ENCODE data around the gene CTNNA1. TPM values are rescaled to one million over a fixed set of nuclear protein-coding genes. Genes with fewer than 3 reads are reported as not detected.

Gene CTNNA1
- total RNA-seq, 1 experiment from 2014 or later = 392 TPM

- H3K36me3 Mint-ChIP-seq (ENCODE audit: insufficient read depth, unreplicated experiment) = peaks cover 60% of the 10 kb centered on the region
- Histone ChIP-seq H3K4me1 (peaks cover 25% of the 10 kb centered on the region), H3K9me3 (no peaks in the 10 kb centered on the region), H3K36me3 (ENCODE audit: control insufficient read depth, insufficient read depth, low read length) (no peaks in the 10 kb centered on the region), H3K4me3 (ENCODE audit: low read depth, low read length) (no peak overlapping the region), H3K27me3 (replicated peaks; ENCODE audit: control insufficient read depth, insufficient read depth, low read length) (no peaks in the 10 kb centered on the region)
- no peaks in the 10 kb centered on the region for H3K9me3 Mint-ChIP-seq (ENCODE audit: unreplicated experiment)
- no peak for DNase-seq
- peak overlapping the region; percentile 32 for H3K27ac Mint-ChIP-seq (ENCODE audit: unreplicated experiment)
- intact Hi-C loops (cut with micrococcal nuclease; ENCODE audit: unreplicated experiment) = no loop called here
- H3K4me1 Mint-ChIP-seq (ENCODE audit: low read depth, unreplicated experiment) = peaks cover 32% of the 10 kb centered on the region
- ChIA-PET POLR2A (no interaction called here), CTCF (interaction anchor here (0.9 kb wide), 1 partner anchor 14 kb away, joined by 3 read pairs; no protein-coding TSS in a partner anchor)
- no peak for TF ChIP-seq CTCF (IDR thresholded peaks at IDR 0.05; ENCODE audit: insufficient read depth in 1 of 2, low read depth in 1 of 2, low read length in 1 of 2, severe bottlenecking in 1 of 2, unreplicated experiment in 1 of 2)
- H3K27me3 Mint-ChIP-seq (ENCODE audit: insufficient read depth, unreplicated experiment) = no peaks in the 10 kb centered on the region
- H3K4me3 Mint-ChIP-seq (ENCODE audit: unreplicated experiment) = no peak overlapping the region
- BruUV-seq (replicated peaks) = no TSS peak
Observed at GRCh38 chr5:138803935-138804334, 50.7 kb downstream of the CTNNA1 start.

- Mint-ChIP-seq H3K4me1 (ENCODE audit: low read depth, unreplicated experiment) (peaks cover 32% of the 10 kb centered on the region), H3K27me3 (ENCODE audit: insufficient read depth, unreplicated experiment) (no peaks in the 10 kb centered on the region), H3K9me3 (ENCODE audit: unreplicated experiment) (no peaks in the 10 kb centered on the region), H3K27ac (ENCODE audit: unreplicated experiment) (peak overlapping the region; percentile 27), H3K36me3 (ENCODE audit: insufficient read depth, unreplicated experiment) (peaks cover 58% of the 10 kb centered on the region), H3K4me3 (ENCODE audit: unreplicated experiment) (no peak overlapping the region)
- intact Hi-C loops (cut with micrococcal nuclease; ENCODE audit: unreplicated experiment) = no loop called here
- no peaks in the 10 kb centered on the region for H3K27me3 ChIP-seq (replicated peaks; ENCODE audit: control insufficient read depth, insufficient read depth, low read length)
- ChIA-PET CTCF (interaction anchor here (0.8 kb wide), 1 partner anchor 19 kb away, joined by 3 read pairs; no protein-coding TSS in a partner anchor), POLR2A (no interaction called here)
- H3K4me1 ChIP-seq = peaks cover 25% of the 10 kb centered on the region
- TF ChIP-seq CTCF (IDR thresholded peaks at IDR 0.05; ENCODE audit: insufficient read depth in 1 of 2, low read depth in 1 of 2, low read length in 1 of 2, severe bottlenecking in 1 of 2, unreplicated experiment in 1 of 2) = no peak
- no peaks in the 10 kb centered on the region for H3K36me3 ChIP-seq (ENCODE audit: control insufficient read depth, insufficient read depth, low read length)
- no TSS peak for BruUV-seq (replicated peaks)
- H3K4me3 ChIP-seq (ENCODE audit: low read depth, low read length) = no peak overlapping the region
- DNase-seq = no peak
- no peaks in the 10 kb centered on the region for H3K9me3 ChIP-seq
Observed at GRCh38 chr5:138805096-138805495, 51.9 kb downstream of the CTNNA1 start.

GRCh38 chr5:138807182-138807581, 54.0 kb downstream of the CTNNA1 start:
- Histone ChIP-seq H3K36me3 (ENCODE audit: control insufficient read depth, insufficient read depth, low read length) (no peaks in the 10 kb centered on the region; the same call in 1 of the 2 replicates), H3K4me1 (peaks cover 29% of the 10 kb centered on the region), H3K9me3 (no peaks in the 10 kb centered on the region), H3K4me3 (ENCODE audit: low read depth, low read length) (no peak overlapping the region), H3K27me3 (replicated peaks; ENCODE audit: control insufficient read depth, insufficient read depth, low read length) (no peaks in the 10 kb centered on the region)
- intact Hi-C loops (cut with micrococcal nuclease; ENCODE audit: unreplicated experiment) = no loop called here
- no peak for DNase-seq
- CTCF ChIA-PET = no interaction called here
- Mint-ChIP-seq H3K9me3 (ENCODE audit: unreplicated experiment) (no peaks in the 10 kb centered on the region), H3K27ac (ENCODE audit: unreplicated experiment) (no peak overlapping the region), H3K4me1 (ENCODE audit: low read depth, unreplicated experiment) (peaks cover 26% of the 10 kb centered on the region), H3K36me3 (ENCODE audit: insufficient read depth, unreplicated experiment) (peaks cover 62% of the 10 kb centered on the region), H3K4me3 (ENCODE audit: unreplicated experiment) (no peak overlapping the region), H3K27me3 (ENCODE audit: insufficient read depth, unreplicated experiment) (no peaks in the 10 kb centered on the region)
- no peak for TF ChIP-seq CTCF (IDR thresholded peaks at IDR 0.05; ENCODE audit: insufficient read depth in 1 of 2, low read depth in 1 of 2, low read length in 1 of 2, severe bottlenecking in 1 of 2, unreplicated experiment in 1 of 2)
- POLR2A ChIA-PET = no interaction called here
- BruUV-seq (replicated peaks) = no TSS peak
